Stomach (tissue), 4 donors: ENCODE results near the gene FGF8.

Experiments
- CTCF ChIP-seq, 7 experiments: fragments of 450-650 bp in 4 of 7; fragments of 200-600 bp in 3 of 7; sonication (generic) in 3 of 7; IDR thresholded peaks; one replicate each; pipeline ENCODE4 v1.5.1; 2016 to 2019; ENCODE audit warnings: antibody characterized with exemption in 7 of 7, control low read depth in 2 of 7, mild to moderate bottlenecking in 1 of 7
- POLR2A ChIP-seq, 4 donors: fragments of 450-650 bp; IDR thresholded peaks; one replicate each; pipeline ENCODE4 v1.6.1; 2016; ENCODE audit warnings: antibody characterized with exemption in 4 of 4, control low read depth in 2 of 4, mild to moderate bottlenecking in 1 of 4, moderate library complexity in 1 of 4

GRCh38 chr10:101778781-101779543, 3.0 kb upstream of the FGF8 start:
- TF ChIP-seq POLR2A (IDR thresholded peaks at IDR 0.05) (no peak), CTCF (IDR thresholded peaks at IDR 0.05) (no peak)
